Loucy (cell line): ENCODE data around the gene COA8.

Source experiments
- H2AFZ ChIP-seq: fragments of 200-600 bp; sonication (generic); 2 replicates; pipeline ENCODE4 v1.6.0; 2016; ENCODE audit warnings: antibody characterized with exemption, mild to moderate bottlenecking, low read length, moderate library complexity
- H3F3A ChIP-seq: fragments of 200-600 bp; 2 replicates; pipeline ENCODE4 v1.6.0; 2016; ENCODE audit warnings: antibody characterized with exemption, low read depth, mild to moderate bottlenecking
- H3K27me3 ChIP-seq: fragments of 200-600 bp; sonication (generic); 2 replicates; pipeline ENCODE4 v1.6.1; 2014; ENCODE audit warnings: low read length, mild to moderate bottlenecking; ENCODE audit not compliant: insufficient read depth, poor library complexity, severe bottlenecking
- H3K36me3 ChIP-seq: fragments of 200-600 bp; sonication (generic); 2 replicates; pipeline ENCODE4 v1.6.1; 2016; ENCODE audit warnings: low read length; ENCODE audit not compliant: insufficient read depth
- H3K4me1 ChIP-seq: fragments of 200-600 bp; sonication (generic); 2 replicates; pipeline ENCODE4 v1.5.1; 2014; ENCODE audit warnings: low read length, mild to moderate bottlenecking; ENCODE audit not compliant: insufficient read depth, poor library complexity, severe bottlenecking
- H3K4me2 ChIP-seq: fragments of 200-600 bp; sonication (generic); 2 replicates; pipeline ENCODE4 v1.6.0; 2014; ENCODE audit warnings: antibody characterized with exemption, low read length, low read depth, mild to moderate bottlenecking; ENCODE audit not compliant: poor library complexity, severe bottlenecking
- H3K4me3 ChIP-seq: fragments of 200-600 bp; sonication (generic); 2 replicates; pipeline ENCODE4 v1.5.1; 2014; ENCODE audit warnings: low read length, mild to moderate bottlenecking, mixed read lengths; ENCODE audit not compliant: poor library complexity, severe bottlenecking
- H3K79me2 ChIP-seq: fragments of 200-600 bp; sonication (generic); 2 replicates; pipeline ENCODE4 v1.6.1; 2014; ENCODE audit warnings: low read length; ENCODE audit not compliant: insufficient read depth
- H3K9ac ChIP-seq: fragments of 200-600 bp; sonication (generic); 2 replicates; pipeline ENCODE4 v1.6.0; 2014; ENCODE audit warnings: mild to moderate bottlenecking, low read depth, low read length, moderate library complexity; ENCODE audit not compliant: poor library complexity, severe bottlenecking
- H3K9me2 ChIP-seq: fragments of 200-600 bp; sonication (generic); replicated peaks from 2 replicates; pipeline ENCODE4 v1.6.1; 2016; ENCODE audit warnings: low read depth, low read length, mixed read lengths
- H3K9me3 ChIP-seq: fragments of 200-600 bp; sonication (generic); 2 replicates; pipeline ENCODE4 v1.6.1; 2014; ENCODE audit warnings: mild to moderate bottlenecking, antibody characterized with exemption, low read length, low read depth; ENCODE audit not compliant: insufficient read depth
- H4K20me1 ChIP-seq: fragments of 200-600 bp; sonication (generic); 2 replicates; pipeline ENCODE4 v1.6.0; 2014; ENCODE audit warnings: antibody characterized with exemption, low read length, mild to moderate bottlenecking; ENCODE audit not compliant: insufficient read depth, poor library complexity, severe bottlenecking
- CTCF ChIP-seq: fragments of 200-600 bp; sonication (generic); conservative IDR thresholded peaks from 2 replicates; pipeline ENCODE4 v1.5.1; 2014; ENCODE audit warnings: mild to moderate bottlenecking, antibody characterized with exemption, low read length
- EZH2phosphoT487 ChIP-seq: fragments of 200-600 bp; IDR thresholded peaks from 2 replicates; pipeline ENCODE4 v1.6.1; 2018; ENCODE audit warnings: antibody characterized with exemption, mild to moderate bottlenecking, moderate library complexity, borderline replicate concordance

Gene COA8

GRCh38 chr14:103548463-103549351, 14.1 kb upstream of the COA8 start:
- no peak overlapping the region for H3K4me2 ChIP-seq
- H4K20me1 ChIP-seq = no peaks in the 10 kb centered on the region
- no peaks in the 10 kb centered on the region for H3F3A ChIP-seq
- H3K9ac ChIP-seq = no peak overlapping the region
- H3K9me2 ChIP-seq = no peaks in the 10 kb centered on the region
- H3K36me3 ChIP-seq = no peaks in the 10 kb centered on the region
- no peak for TF ChIP-seq EZH2phosphoT487
- no peak for TF ChIP-seq CTCF
- no peaks in the 10 kb centered on the region for H3K9me3 ChIP-seq
- no peak overlapping the region for H3K4me3 ChIP-seq
- no peak overlapping the region for H2AFZ ChIP-seq
- H3K79me2 ChIP-seq = no peaks in the 10 kb centered on the region
- no peaks in the 10 kb centered on the region for H3K27me3 ChIP-seq
- H3K4me1 ChIP-seq = no peaks in the 10 kb centered on the region

- H4K20me1 ChIP-seq = no peaks in the 10 kb centered on the region
- TF ChIP-seq CTCF (no peak), EZH2phosphoT487 (no peak)
- no peak overlapping the region for H2AFZ ChIP-seq
- no peak overlapping the region for H3K9ac ChIP-seq
- no peak overlapping the region for H3K4me3 ChIP-seq
- no peaks in the 10 kb centered on the region for H3F3A ChIP-seq
- H3K79me2 ChIP-seq = no peaks in the 10 kb centered on the region
- no peaks in the 10 kb centered on the region for H3K36me3 ChIP-seq
- no peak overlapping the region for H3K4me2 ChIP-seq
- H3K9me2 ChIP-seq = no peaks in the 10 kb centered on the region
- no peaks in the 10 kb centered on the region for H3K9me3 ChIP-seq
- H3K27me3 ChIP-seq = no peaks in the 10 kb centered on the region
- no peaks in the 10 kb centered on the region for H3K4me1 ChIP-seq
Measured at GRCh38 chr14:103549361-103550311, 13.1 kb upstream of the COA8 start.

- Histone ChIP-seq H2AFZ (no peak overlapping the region), H3K9me2 (no peaks in the 10 kb centered on the region), H3F3A (no peaks in the 10 kb centered on the region), H3K4me1 (no peaks in the 10 kb centered on the region), H3K36me3 (no peaks in the 10 kb centered on the region), H3K4me3 (no peak overlapping the region), H3K27me3 (no peaks in the 10 kb centered on the region), H4K20me1 (peaks cover 3% of the 10 kb centered on the region), H3K4me2 (no peak overlapping the region), H3K9ac (no peak overlapping the region), H3K9me3 (no peaks in the 10 kb centered on the region), H3K79me2 (peaks cover under 1% of the 10 kb centered on the region; the same call in 1 of the 2 replicates)
- TF ChIP-seq EZH2phosphoT487 (no peak), CTCF (no peak)
Measured at GRCh38 chr14:103550451-103551337, 12.1 kb upstream of the COA8 start.
